HT1080 (cell line): ENCODE results near the gene CDH4. TPM values are rescaled to one million over a fixed set of nuclear protein-coding genes. Genes with fewer than 3 reads are reported as not detected.
A peak's percentile ranks its signal among the peaks of the same experiment; 100 is the strongest.
"Not testable (repeated sequence)": the region's sequence is repeated elsewhere in the genome, so short reads cannot be mapped to it uniquely, and the experiment has no call there.

Source experiments
- DNase-seq: peaks from one replicate; pipeline ENCODE4 v3.0.0-alpha.2; 2015; ENCODE audit warnings: low read depth
- total RNA-seq: library from RNA; depleted of rRNA; stranded (reverse); fragments of >200 nt; shearing (Covaris generic); gene quantifications from 2 replicates; pipeline ENCODE4 v1.2.3, GENCODE V29; 2014

The CDH4 gene
- total RNA-seq, 1 experiment from 2014 or later = 10.8 TPM

- DNase-seq = no peak
Observed at GRCh38 chr20:61416546-61416945, 164.5 kb downstream of the CDH4 start.

GRCh38 chr20:61417221-61417941 lies 165.3 kb downstream of the CDH4 start:
- no peak for DNase-seq

GRCh38 chr20:61419010-61419409 lies 166.9 kb downstream of the CDH4 start:
- DNase-seq = no peak

GRCh38 chr20:61419501-61419900 lies 167.4 kb downstream of the CDH4 start:
- DNase-seq = no peak

DNA sequence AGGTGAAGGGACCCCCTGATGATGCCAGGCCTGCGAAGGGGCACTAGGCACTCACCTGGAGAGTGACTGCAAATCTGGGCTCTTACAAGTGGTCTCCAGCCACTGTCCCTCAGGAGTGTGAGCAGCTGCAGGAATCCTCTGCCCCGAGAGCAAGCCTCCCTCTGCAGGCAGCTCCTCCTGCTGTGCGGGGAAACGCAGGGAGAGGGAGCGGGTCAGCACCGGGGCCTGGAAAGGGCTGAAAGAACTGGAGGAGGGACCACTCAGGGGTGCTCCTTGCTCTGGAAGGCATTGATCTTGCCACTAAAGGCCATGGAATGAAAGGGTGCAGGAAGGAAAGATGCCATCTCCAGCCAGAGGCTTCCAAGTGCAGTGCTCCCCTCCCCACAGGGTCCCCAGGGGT lies 168.0 kb downstream of the CDH4 start:
- no peak for DNase-seq

- no peak for DNase-seq
Observed at GRCh38 chr20:61420781-61421180, 168.7 kb downstream of the CDH4 start.

DNA sequence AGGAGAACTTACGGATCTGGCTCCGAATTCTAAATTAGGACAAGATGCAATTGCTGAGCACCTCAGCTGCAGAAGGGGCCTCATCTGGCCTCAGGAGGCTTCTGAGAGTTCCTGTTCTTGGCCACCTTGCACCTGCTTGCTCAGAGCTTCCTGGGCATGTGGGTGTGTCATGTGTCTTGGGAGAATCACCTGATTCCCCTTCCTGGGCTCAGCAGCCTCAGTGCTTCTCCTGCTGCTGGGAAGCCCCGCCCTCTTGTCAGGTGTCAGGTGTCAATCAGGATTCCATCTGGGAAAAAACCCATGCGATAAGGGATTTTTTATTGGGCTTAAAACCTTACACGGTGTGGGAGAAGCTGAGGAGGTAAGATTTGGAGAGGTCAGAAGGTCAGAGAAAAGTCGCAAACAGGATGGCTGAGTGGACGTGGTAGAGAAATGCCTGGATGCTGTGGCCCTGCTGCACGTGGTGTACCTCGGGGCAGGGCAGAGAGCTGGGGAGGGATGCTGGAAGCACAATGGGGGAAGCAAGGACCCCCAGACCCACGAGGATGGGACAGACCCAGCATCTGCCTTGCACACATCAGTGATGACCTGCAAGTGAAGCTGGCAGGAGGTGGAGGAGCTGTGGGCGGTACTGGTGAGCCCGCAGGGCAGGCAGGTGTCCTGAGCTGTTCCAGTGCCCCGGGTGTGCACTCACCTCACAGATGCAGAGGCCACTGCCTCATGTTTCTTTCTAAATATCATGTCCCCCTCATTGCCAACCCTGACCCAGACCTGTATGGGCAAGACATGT lies 170.8 kb downstream of the CDH4 start:
- DNase-seq = no peak

DNA sequence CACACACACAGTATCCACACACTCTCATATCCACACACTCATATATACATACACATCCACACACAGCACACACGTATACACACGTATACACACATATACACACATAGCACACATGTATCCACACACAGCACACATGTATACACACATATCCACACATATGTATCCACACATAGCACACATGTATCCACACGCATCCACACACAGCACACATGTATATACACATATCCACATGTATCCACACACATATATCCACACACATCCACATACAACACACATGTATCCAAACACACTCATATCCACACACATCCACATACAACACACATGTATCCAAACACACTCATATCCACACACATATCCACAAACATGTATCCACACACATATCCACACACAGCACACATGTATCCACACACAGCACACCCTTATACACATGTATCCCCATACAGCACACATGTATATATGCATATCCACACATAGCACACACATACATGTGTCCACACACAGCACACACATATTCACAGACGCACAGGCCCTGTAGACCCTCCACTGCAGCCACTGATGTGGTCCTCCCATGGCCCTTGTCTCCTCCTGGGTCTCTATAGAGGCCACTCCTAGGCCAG lies 172.1 kb downstream of the CDH4 start:
- no peak for DNase-seq

GRCh38 chr20:61424628-61425420 lies 172.8 kb downstream of the CDH4 start:
- no peak for DNase-seq

GRCh38 chr20:61425541-61425991 lies 173.5 kb downstream of the CDH4 start:
- DNase-seq = not testable (repeated sequence)

- DNase-seq = peak; percentile 22
Observed at GRCh38 chr20:61426352-61426751, 174.3 kb downstream of the CDH4 start.

GRCh38 chr20:61429458-61430227 lies 177.6 kb downstream of the CDH4 start:
- DNase-seq = no peak

GRCh38 chr20:61430228-61430624 lies 178.2 kb downstream of the CDH4 start:
- DNase-seq = no peak

DNA sequence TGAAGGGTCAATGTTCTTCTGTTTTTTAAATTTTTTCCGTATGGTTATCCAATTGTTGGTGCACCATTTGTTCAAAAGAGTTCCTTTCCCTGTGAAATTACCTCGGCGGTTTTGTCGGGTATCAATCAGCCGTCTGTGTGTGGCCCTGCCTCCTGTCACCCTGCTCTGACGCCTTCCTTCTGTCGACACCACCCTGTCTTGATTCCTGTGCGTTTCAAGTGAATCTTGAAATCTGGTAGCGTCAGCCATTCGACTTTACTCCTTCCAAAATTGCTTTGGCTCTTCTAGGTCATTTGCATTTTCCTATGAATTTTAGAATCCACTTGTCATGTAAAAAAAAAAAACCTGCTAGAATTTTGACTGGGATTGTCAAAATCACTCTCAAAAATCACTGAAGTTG lies 181.1 kb downstream of the CDH4 start:
- no peak for DNase-seq

DNA sequence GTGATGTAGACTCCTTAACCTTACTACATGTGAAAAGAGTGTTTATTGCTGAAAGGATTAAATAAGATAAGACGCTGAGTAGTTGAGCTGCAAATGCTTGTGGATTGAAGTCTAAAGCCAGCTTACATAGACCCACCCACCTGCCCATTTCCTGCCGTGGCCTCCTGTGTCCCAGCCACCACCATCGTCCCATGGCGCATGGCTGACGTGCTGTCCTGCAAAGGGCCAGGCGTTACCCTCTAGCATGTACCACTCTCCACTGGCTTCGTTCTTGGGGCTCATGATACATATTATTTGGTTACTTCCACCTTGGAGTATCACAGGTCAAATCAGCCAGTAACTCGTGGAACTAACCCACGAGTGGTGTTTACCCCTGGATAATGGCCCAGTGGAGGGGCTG lies 181.8 kb downstream of the CDH4 start:
- DNase-seq = no peak

DNA sequence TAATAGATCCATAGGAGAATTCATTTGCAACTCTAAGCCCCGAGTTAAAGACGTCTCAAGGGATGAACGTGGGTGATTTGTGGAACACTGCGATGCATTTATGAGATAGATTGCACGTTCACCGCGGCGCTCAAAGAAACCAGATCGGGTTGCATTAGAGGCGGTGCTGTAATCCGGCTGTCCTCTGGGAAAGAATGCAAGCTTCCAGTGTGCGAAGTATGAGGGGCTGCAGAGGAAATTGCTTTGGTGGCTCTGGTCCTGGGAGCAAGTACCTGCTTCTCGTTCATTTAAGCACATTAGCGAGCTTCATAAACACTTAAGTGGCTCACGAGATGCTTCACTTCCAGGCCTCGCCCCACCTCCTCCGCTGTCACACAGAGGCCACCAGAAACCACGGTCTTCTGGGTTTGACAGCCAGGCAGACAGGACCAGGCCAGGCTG lies 182.3 kb downstream of the CDH4 start:
- DNase-seq = no peak

GRCh38 chr20:61435184-61435822 lies 183.2 kb downstream of the CDH4 start:
- DNase-seq = no peak

DNA sequence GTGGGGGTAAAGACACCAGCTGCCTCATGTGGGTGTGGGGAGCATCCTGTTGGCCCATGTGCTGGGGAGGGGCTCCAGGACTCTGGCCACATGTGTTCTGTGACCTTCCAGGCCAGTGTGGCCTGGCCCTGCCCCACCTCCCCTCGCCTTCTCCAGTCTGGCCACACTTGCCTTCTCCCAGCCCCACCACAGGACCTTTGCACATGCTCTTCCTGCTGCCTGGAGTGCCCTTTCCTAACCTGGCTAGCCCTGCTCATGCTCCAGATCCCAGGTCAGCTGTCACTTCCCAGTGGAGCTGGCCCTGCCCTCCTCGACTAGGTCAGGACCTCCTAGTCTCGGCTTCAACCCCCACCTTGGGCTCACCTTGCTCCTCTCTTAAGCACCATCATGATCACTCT lies 183.8 kb downstream of the CDH4 start:
- no peak for DNase-seq

DNA sequence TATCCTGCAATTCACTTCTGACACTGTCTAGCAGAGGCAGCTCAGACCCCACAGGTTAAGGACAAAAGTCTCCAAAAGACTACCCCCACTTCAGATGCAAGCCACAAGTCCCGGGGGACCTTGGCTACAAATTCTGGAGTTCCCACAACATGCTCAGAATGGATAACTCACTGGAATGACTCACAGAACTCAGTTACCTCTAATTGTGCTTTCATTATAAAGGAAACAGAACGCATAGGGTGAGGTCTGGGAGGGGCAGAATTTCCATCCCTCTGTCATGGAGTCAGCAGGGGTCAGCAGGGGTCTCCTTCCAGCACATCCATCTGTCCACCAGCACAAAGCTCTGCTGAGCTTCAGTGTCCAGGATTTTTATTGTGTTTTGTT lies 184.2 kb downstream of the CDH4 start:
- peak; percentile 89 for DNase-seq

- DNase-seq = peak; percentile 97
Observed at GRCh38 chr20:61436667-61437279, 184.7 kb downstream of the CDH4 start.
